ENCODE data around the gene GRIK3.

DNA sequence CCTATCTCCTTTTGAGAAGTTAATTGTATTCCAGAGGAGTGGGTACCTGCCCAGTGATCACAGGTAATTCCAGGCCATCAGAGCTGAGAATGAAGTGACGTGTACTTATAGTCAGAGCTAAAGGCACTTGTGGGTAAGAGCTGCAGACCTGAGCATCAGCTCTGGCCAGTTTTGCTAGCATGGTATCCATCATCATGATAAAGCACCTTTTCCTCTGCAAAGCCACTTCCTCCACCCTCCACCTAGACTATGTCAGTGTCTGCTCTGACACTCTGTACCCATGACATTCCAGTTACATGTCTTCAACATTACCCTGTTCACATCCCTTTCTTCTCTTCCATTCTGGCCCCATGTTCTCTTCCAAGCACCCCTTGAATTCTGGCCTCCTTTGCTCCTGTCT, 157.3 kb downstream of the GRIK3 start:
- TF ChIP-seq, protein P1, sequence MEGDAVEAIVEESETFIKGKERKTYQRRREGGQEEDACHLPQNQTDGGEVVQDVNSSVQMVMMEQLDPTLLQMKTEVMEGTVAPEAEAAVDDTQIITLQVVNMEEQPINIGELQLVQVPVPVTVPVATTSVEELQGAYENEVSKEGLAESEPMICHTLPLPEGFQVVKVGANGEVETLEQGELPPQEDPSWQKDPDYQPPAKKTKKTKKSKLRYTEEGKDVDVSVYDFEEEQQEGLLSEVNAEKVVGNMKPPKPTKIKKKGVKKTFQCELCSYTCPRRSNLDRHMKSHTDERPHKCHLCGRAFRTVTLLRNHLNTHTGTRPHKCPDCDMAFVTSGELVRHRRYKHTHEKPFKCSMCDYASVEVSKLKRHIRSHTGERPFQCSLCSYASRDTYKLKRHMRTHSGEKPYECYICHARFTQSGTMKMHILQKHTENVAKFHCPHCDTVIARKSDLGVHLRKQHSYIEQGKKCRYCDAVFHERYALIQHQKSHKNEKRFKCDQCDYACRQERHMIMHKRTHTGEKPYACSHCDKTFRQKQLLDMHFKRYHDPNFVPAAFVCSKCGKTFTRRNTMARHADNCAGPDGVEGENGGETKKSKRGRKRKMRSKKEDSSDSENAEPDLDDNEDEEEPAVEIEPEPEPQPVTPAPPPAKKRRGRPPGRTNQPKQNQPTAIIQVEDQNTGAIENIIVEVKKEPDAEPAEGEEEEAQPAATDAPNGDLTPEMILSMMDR (IDR thresholded peaks at IDR 0.05), result no peak
- no peak for TF ChIP-seq POLR2A (IDR thresholded peaks at IDR 0.05)
